ENCODE results near the gene AHNAK.

The AHNAK gene

DNA sequence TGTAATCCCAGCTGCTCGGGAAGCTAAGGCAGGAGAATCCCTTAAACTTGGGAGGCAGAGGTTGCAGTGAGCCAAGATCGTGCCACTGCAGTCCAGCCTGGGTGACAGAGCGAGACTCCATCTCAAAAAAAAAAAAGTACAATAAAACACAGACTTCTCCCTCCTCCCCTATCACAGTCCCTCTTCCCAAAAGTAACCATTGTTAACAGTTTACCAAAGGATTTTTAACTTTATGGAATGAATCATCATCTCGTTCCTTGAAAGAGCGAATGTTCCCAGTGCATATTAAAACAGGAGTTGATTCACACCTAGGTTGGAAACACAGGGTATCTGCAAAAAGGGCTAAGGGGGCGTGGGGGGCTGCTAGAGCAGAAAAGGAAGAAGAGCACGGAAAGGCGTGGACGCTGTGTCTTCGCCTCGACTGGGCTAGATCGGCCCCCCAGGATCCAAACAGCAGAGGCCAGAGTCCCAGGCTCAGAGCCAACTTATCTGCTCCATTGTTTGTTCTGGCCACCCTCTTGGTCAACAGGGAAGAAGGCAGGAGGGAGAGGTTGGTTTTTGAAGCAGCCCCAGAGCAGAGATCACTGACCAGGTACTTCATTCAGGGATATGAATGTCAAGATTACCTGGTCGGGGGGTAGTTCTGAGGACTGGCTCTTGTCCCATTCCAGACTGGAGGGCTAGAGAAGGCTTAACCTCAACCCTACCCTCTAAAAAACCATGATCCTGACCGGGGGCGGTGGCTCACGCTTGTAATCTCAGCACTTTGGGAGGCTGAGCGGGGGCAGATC, 2.1 kb upstream of the AHNAK start:
- H3K27me3 Mint-ChIP-seq (ENCODE audit: low read depth, poor library complexity) = peaks cover 50% of the 10 kb centered on the region
- no peak overlapping the region for H3K4me3 Mint-ChIP-seq
- no peak for DNase-seq
- no peaks in the 10 kb centered on the region for H3K36me3 Mint-ChIP-seq (ENCODE audit: low read depth)
- no peaks in the 10 kb centered on the region for H3K9me3 Mint-ChIP-seq
- H3K4me1 Mint-ChIP-seq = peaks cover 69% of the 10 kb centered on the region
- no peak overlapping the region for H3K27ac Mint-ChIP-seq
- TF ChIP-seq, protein P1, sequence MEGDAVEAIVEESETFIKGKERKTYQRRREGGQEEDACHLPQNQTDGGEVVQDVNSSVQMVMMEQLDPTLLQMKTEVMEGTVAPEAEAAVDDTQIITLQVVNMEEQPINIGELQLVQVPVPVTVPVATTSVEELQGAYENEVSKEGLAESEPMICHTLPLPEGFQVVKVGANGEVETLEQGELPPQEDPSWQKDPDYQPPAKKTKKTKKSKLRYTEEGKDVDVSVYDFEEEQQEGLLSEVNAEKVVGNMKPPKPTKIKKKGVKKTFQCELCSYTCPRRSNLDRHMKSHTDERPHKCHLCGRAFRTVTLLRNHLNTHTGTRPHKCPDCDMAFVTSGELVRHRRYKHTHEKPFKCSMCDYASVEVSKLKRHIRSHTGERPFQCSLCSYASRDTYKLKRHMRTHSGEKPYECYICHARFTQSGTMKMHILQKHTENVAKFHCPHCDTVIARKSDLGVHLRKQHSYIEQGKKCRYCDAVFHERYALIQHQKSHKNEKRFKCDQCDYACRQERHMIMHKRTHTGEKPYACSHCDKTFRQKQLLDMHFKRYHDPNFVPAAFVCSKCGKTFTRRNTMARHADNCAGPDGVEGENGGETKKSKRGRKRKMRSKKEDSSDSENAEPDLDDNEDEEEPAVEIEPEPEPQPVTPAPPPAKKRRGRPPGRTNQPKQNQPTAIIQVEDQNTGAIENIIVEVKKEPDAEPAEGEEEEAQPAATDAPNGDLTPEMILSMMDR (IDR thresholded peaks at IDR 0.05) = no peak

DNA sequence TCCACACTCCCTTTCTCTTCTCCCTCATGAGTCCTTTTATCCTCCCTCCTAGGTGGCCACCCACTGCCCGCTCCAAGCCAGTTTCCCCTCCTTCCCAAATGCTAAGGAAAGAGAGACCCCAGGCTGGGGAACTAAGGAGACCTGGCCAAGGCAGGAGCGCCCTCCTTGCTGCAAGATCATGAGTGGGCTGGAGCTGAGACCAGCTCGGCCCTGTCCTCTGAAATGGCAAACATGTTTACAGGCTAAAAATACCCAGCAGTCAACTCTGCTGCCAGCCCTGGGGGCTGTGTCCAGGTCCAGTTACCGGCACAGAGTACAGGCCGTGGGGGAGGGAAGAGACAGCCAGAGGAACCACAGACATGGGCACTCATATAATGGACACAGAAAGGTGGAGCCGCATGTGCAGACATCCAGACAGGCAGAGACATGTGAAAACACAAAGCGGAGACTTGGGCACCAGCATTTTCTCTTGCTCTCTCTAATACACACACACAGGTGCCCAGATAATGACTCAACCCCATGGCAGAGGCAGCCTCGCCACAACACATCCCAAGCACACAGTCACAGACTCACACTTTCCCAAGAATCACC, 1.2 kb upstream of the AHNAK start:
- no peak for DNase-seq
- TF ChIP-seq, protein P1 (IDR thresholded peaks at IDR 0.05) = no peak
- peak overlapping the region; percentile 81 for H3K4me3 Mint-ChIP-seq
- H3K9me3 Mint-ChIP-seq = no peaks in the 10 kb centered on the region
- peaks cover 69% of the 10 kb centered on the region for H3K4me1 Mint-ChIP-seq
- H3K36me3 Mint-ChIP-seq (ENCODE audit: low read depth) = no peaks in the 10 kb centered on the region
- no peak overlapping the region for H3K27ac Mint-ChIP-seq
- H3K27me3 Mint-ChIP-seq (ENCODE audit: low read depth, poor library complexity) = peaks cover 60% of the 10 kb centered on the region

DNA sequence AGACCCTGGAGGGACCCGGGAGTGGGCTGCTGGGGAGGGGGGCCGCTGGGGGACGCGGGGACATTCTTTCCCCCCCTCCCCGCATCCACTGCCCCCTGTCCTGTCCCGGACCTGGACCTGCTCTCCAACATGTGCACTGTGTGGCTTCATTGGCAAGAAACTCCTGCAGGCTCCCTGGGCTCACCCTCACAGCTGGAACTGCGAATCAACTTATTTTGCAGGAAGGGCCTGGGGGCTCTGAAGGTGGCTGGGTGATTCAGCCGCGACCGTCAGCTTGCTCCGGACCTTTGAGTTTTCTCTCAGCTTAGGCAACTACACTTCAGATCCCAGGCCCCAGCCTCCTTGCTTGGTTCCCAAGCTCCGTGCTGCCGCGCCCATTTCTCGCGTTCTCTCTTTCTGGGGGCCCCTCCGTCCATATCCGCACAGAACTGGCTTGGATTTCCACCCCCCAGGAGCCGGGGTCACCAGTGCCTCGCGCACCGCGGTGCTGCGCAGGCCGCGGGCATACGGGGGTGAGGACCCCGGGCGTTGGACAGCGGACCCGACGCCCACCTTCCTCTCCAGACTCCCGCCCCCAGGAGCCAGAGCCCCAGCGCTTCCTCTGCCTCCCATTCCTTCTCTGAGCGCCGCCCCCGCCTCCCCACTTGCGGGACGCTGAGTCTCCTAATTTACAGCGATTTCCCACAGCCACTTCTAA, 471 bp upstream of the AHNAK start:
- Mint-ChIP-seq H3K9me3 (no peaks in the 10 kb centered on the region), H3K4me3 (peak overlapping the region; percentile 81), H3K27me3 (ENCODE audit: low read depth, poor library complexity) (peaks cover 65% of the 10 kb centered on the region), H3K27ac (no peak overlapping the region), H3K36me3 (ENCODE audit: low read depth) (no peaks in the 10 kb centered on the region), H3K4me1 (peaks cover 67% of the 10 kb centered on the region)
- TF ChIP-seq, protein P1 (IDR thresholded peaks at IDR 0.05) = no peak
- peak; percentile 47 for DNase-seq

DNA sequence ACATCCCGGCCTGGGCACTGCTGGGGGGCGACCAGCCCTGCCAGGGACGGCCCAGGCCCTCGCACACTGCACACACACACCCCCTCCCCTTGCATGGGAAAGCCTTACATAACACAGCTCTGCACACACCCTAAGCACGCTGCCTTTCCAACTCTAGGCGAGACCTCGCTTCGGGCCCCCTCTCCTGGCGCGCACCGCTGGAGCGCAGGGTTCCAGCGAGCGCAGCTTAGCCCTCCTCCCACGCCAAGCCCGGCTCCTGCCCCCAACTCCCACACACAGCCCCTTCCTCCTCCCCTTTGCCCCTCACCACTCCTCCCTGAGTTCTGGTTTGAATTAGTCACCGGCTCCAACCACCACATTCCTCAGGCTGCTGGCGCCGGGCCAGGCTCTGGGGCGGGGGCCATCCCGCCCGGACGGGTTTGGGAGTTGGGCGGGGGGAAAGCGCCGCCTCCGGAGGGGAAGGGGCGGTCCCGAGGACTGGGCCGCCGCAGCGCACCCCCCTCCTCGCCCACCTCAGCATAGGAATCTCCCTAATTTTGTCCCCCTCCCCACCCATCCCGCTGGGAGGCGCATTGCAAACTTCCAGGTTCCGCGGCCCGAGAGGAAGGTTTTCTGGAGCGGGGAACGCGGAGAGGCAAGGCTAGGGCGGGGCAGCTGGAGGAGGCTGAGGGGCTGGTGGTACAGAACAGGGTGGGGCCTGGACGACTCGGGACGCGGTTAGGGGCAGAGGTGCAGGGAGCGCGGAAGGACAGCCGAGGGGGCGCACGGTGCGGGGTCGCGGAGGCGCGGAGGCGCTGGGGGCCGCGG, 966 bp downstream of the AHNAK start:
- Mint-ChIP-seq H3K36me3 (ENCODE audit: low read depth) (no peaks in the 10 kb centered on the region), H3K4me1 (peaks cover 69% of the 10 kb centered on the region), H3K9me3 (no peaks in the 10 kb centered on the region), H3K4me3 (peak overlapping the region; percentile 88), H3K27ac (no peak overlapping the region), H3K27me3 (ENCODE audit: low read depth, poor library complexity) (peaks cover 66% of the 10 kb centered on the region)
- DNase-seq = peak; percentile 80
- TF ChIP-seq, protein P1 (IDR thresholded peaks at IDR 0.05) = no peak

DNA sequence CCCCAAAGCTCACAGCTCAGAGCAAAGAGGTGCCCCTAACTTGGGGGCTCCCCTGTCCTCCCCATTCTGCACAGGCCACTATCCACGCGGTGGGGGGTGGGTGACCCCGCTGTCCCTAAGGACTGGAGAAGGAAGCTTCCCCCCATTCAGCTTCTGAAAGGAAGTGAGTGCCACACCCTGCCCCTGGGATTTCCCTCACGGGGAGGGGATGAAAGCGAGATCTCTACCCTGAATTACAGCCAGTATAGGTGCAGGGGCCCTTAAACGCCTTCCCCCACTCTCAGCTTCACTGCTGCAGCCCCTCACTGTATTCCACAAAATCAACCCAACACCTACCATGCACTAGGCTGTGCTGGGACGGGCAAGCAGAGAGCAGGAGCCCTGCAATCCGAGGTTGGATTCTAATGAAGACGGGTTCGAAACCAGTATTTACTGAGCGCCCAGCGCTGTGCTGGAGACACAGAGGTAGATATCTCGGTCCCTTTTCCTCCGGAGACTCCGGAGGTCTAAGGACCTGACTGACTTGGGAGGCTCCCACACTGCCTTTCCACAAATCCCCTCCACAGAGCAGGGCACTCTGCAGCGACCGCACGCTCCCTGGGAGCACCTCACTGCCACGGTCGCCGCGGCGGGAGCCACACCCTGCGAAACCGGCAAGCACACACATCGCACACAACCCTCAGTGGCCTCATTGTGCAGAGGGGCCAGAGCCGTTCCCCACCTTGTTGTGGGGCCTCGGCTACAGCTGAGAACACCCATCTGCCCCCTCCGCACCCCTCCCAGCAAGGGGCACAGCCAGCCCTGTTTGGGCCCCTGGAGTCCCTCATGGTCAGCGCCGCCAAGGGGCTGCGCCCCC, 1.8 kb downstream of the AHNAK start:
- no peaks in the 10 kb centered on the region for H3K9me3 Mint-ChIP-seq
- peaks cover 69% of the 10 kb centered on the region for H3K4me1 Mint-ChIP-seq

More for the DNA sequence above, 1.8 kb downstream of the AHNAK start:
- no peak overlapping the region for H3K27ac Mint-ChIP-seq
- TF ChIP-seq, protein P1 (IDR thresholded peaks at IDR 0.05) = no peak
- H3K36me3 Mint-ChIP-seq (ENCODE audit: low read depth) = no peaks in the 10 kb centered on the region
- peak; percentile 35 for DNase-seq
- H3K27me3 Mint-ChIP-seq (ENCODE audit: low read depth, poor library complexity) = peaks cover 58% of the 10 kb centered on the region
- H3K4me3 Mint-ChIP-seq = peak overlapping the region; percentile 88

Data from nephron progenitor cell (in vitro differentiated cells).